ENCODE measurements around the gene NTRK2.

GRCh38 chr9:85021686-85022085 is 352.2 kb downstream of the NTRK2 start:
- TF ChIP-seq CTCF (IDR thresholded peaks at IDR 0.05 in 2 of 3, conservative IDR thresholded peaks at IDR 0.05 in 1 of 3; ENCODE audit: borderline replicate concordance in 1 of 3, insufficient read depth in 1 of 3, low read depth in 2 of 3, low read length in 2 of 3) (no peak), REST (IDR thresholded peaks at IDR 0.05; ENCODE audit: low read depth) (no peak), POLR2AphosphoS5 (IDR thresholded peaks at IDR 0.05; ENCODE audit: low read depth, low read length) (no peak), POLR2A (IDR thresholded peaks at IDR 0.05; ENCODE audit: borderline replicate concordance, extremely low read depth, insufficient read depth, insufficient read length) (no peak), TCF7L2 (IDR thresholded peaks at IDR 0.05; ENCODE audit: borderline replicate concordance, extremely low read depth, insufficient read depth, insufficient read length) (no peak)

Measured in HCT116 (cell line).